ENCODE results near the gene ALPL.

DNA sequence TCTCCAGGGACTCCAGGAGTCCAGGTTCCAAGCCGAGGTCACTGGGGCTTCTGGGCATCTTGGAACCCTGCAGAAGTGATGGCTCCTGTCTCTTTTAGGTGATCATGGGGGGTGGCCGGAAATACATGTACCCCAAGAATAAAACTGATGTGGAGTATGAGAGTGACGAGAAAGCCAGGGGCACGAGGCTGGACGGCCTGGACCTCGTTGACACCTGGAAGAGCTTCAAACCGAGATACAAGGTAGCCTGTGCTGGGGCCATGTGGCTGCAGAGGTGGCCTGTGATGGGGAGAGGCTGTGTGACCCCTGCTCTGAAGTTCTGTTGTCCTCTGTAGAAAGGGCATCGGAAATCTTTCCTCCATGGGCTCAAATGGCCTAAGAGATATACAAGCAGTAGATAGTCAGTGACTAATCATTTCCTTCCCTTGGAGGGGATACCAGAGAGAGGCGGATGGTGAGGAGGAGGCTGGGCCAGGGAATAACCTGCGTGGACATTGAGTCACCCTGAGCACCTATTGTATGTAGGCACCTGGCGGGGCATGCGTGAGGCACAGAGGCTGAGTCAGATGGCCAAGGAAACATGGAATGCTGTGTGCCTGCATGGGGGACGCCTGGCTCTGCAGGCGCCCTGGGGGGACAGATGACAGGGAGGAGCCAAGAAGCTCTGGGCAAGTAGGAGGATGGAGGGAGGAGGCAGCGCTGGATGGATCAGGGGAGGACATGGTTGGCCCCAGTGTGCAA, 59.0 kb downstream of the ALPL start:
- TF ChIP-seq CTCF (IDR thresholded peaks at IDR 0.05) (no peak), POLR2A (IDR thresholded peaks at IDR 0.05) (no peak)
